K562 treated with DMSO at 1 percent for 48 hours (cell line): ENCODE measurements around the gene TMEM97. TPM values are rescaled to one million over a fixed set of nuclear protein-coding genes. Genes with fewer than 3 reads are reported as not detected.

Source experiments
- total RNA-seq: library from RNA; unstranded; fragments of 300-600 nt; gene quantifications from 2 replicates; pipeline ENCODE4 v1.2.3, GENCODE V29; 2022; ENCODE audit warnings: low replicate concordance; ENCODE audit errors: extremely low read depth

TMEM97 gene
- total RNA-seq, result not detected in 2 replicates

GRCh38 chr17:28318759-28319597, at the start of gene TMEM97:
TSS of gene TMEM97 (plus strand) at chr17:28319200. CDS start at chr17:28319240, 40 bp downstream.

DNA sequence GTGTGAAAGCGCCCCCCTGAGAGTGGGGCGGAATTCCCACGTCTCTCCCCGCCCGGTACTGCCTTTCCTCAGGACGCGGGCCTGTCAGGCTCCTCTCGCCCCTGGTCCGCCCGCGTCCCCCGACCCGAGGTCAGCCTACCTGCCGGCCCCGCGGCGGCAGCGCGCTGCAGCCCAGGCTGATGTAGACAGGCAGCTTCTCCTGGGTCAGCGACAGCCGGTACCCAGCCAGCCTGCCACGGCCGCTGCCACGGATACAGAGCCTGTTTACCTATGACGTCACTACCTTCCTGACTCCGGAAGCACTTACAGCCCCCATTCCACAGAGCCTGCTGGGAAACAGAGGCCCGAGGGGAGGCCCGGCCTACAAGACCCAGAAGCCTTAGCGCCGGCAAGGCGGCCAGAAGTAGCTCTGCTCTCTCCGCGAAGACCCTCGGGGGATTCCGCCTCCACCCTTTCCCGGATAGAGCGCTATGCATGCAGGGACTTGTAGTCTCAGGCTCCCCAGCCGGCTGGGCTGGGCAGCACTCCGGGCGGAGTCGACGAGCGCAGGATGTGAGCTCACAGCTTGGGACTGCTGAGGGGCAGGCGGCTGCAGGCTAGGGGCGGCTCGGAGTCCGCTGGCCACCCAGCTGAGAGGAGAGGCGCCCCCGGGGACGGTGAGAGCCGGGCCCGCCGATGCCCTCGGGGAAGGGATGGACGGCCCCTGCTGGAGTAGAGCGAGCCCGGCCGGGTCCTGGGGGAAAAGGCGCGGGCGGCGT, 16.4 kb downstream of the TMEM97 start, which contains the start of the genes IFT20 and TNFAIP1:
Gene IFT20 (minus strand): TSS at position 272 of the 758 bp plus-strand sequence. CDS start 3,487 bp downstream, outside the sequence.
Gene TNFAIP1 (plus strand): TSS at position 561 of the 758 bp plus-strand sequence. CDS start 3,761 bp downstream, outside the sequence.

DNA sequence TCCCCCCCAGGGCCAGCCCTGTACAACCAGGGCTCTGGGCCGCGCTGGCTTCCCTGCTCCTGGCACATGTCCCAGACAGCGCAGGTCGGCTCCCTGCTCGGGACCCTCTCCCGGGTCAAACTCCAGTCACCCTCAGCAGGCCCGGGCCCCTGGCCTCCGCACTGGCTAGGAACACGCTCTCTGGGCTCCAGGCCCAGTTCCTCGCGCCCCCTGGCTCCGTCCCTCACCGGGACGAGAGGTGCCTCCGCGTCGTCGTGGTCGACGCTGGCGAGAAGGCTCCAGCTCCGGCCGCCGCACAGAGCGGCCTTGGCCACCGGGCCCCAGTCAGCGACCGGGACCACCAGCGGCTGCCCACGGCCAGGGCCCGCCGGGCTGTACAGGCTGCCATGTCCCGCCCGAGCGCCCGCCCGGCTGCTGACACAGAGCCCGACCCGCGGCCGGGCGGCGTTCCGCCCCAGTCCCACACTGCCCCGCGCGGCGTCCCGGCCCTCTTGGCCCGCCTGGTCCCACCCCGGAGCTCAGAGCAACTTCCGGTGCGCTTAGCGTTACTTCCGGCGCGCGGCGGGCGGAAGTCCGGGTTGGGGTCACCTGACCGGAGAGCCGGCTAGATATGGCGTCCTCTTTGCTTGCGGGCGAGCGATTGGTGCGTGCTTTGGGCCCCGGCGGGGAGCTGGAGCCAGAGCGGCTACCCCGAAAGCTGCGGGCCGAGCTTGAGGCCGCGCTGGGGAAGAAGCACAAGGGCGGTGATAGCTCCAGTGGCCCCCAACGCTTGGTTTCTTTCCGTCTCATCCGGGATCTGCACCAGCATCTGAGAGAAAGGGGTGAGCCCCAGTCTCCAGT, 38.3 kb downstream of the TMEM97 start, which contains the start of gene POLDIP2:
Gene POLDIP2 (minus strand): TSS at position 467 of the 840 bp plus-strand sequence. CDS start 79 bp downstream, at position 388.

DNA sequence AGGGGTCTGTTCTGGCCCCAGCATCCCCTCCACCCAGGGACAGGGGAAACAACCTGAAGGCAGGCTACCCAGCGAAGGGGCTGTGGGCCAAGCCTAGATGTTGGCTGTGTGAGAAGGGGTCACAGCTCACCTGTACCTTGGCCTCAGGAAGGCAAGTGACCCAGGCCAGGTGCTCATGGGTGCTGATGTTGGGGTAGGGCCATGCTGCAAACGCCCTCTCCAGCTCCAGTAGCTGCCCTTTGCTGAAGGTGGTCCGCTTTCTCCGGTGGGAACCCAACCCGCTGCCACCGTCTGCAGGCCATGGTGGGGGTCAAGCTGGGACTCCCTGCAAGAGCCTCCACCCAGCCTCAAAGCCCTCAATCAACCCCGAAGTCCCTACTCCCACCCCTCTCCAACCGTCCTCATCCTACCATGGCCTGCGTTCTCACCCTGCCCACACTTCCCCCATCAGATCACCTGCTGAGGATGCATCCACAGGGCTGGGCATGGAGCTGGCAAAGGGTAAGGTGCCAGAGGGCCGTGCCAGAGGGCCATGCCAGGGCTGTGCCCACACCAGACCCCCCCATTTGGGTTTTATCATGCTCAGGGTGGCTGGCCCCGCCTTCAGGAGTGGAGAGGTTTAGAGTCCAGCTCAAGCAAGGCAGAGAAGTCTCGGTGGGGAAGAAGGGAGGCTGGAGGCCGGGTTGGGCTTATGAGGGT, 45.8 kb downstream of the TMEM97 start, which contains the start of gene SEBOX:
Gene SEBOX (minus strand): TSS at position 535 of the 699 bp plus-strand sequence. CDS start 48 bp downstream, at position 487.

DNA sequence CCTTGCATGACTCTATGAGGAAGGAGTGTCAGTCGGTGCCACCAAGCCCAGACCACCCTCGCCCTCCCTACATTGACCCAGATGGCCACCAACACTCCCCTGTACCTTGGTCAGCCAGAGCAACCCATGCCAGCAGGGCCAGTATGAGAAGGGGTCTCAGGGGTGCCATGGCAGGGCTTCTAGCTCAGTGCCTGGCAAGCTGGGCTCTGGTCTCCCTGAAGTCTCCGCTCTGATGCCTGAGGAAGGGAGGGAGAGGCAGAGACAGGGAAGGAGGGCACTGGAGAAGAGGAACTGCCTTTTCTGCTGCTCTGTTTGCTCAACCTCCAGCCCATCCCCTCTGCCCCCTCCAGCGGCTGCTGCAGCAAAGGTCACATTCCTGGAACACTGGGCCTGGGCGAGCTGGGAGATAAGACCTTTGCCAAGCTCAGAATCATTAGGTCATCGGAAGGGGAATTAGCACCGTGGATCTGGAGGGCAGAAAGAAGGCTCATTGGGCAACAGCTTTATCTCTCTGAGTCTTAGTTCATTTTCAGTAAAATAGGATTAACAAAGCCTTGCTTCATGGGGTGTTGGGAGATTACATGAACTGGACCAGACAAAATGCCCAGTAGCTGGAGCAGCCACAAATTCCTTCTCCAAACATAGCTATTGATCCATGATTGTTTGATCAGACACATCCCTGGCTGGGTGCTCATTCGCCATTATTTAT, 51.2 kb downstream of the TMEM97 start, which contains the start of gene VTN:
Gene VTN (minus strand): TSS at position 273 of the 709 bp plus-strand sequence. CDS start 104 bp downstream, at position 169.

DNA sequence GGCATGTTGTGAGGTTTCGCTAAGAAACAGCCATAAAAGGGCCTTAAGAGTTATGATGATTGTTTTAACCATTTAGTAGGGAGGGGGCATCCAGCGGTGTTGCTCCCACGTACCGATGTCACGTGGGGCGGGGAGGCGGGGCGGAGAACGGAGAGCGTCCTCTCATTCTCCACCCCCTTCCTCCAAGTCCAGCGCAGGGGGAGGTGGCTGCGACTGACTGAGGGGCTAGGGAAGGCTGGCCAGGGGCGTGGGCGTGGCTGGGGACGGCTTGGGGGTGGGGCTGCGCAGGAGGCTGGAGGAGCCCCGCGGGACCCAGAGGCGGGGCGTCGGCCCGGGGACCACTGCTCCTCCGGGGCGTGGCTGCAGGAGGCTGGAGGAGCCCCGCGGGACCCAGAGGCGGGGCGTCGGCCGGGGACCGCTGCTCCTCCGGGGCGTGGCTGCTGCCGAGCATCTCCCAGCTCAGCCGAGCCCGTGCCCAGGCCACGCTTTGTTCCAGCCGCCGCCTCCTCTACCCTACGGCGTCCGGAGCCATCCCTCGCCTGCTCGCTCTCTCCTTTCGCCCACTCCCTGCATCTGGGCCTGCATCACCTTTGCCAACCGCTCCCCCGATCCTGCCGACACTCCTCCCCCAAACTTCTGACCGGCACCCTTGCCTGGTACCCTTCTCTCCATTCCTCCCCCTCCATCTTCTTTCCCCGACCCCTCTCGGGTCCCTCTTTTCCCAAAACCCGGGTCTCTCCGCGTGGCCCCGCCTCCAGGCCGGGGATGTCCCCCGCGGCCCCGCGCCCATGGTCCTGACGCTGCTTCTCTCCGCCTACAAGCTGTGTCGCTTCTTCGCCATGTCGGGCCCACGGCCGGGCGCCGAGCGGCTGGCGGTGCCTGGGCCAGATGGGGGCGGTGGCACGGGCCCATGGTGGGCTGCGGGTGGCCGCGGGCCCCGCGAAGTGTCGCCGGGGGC, 52.5 kb downstream of the TMEM97 start, which contains the start of gene SARM1:
Gene SARM1 (plus strand): TSS at position 450 of the 958 bp plus-strand sequence. CDS start 339 bp downstream, at position 789.

Other genes with a start within 250 kb of the TMEM97 start
- not detected in 2 replicates for gene IFT20, start 16.3 kb downstream of the TMEM97 start, total RNA-seq
- not detected in 2 replicates for gene TNFAIP1, start 16.6 kb downstream of the TMEM97 start, total RNA-seq
- gene POLDIP2, start 38.3 kb downstream of the TMEM97 start, total RNA-seq, result not detected in 2 replicates
- gene SEBOX, start 46.0 kb downstream of the TMEM97 start, total RNA-seq, result not detected in 2 replicates
- not detected in 2 replicates for gene VTN, start 51.1 kb downstream of the TMEM97 start, total RNA-seq
- gene SARM1, start 52.5 kb downstream of the TMEM97 start, total RNA-seq, result not detected in 2 replicates
- not detected in 2 replicates for gene SLC46A1, start 87.0 kb downstream of the TMEM97 start, total RNA-seq
- gene SLC13A2, start 154.4 kb downstream of the TMEM97 start, total RNA-seq, result not detected in 2 replicates
- gene FOXN1, start 187.1 kb downstream of the TMEM97 start, total RNA-seq, result not detected in 2 replicates
- not detected in 2 replicates for gene UNC119, start 233.4 kb downstream of the TMEM97 start, total RNA-seq